HCT116 (cell line): ENCODE data around the gene FTMT.

Experiments used
- CEBPB ChIP-seq: IDR thresholded peaks from 2 replicates; pipeline ENCODE4 v1.6.1; 2012; ENCODE audit warnings: low read depth
- CTCF ChIP-seq, 3 experiments: fragments of 200-600 bp in 1 of 3; sonication (generic) in 1 of 3; IDR thresholded peaks in 2 of 3; conservative IDR thresholded peaks in 1 of 3; 2 replicates each; pipeline ENCODE4 v1.5.1; 2012 to 2017; ENCODE audit warnings: low read depth in 2 of 3, low read length in 2 of 3, antibody characterized with exemption in 1 of 3, borderline replicate concordance in 1 of 3, control low read depth in 1 of 3, mild to moderate bottlenecking in 1 of 3, mixed read lengths in 1 of 3, mixed run types in 1 of 3, moderate library complexity in 1 of 3; ENCODE audit not compliant: insufficient read depth in 1 of 3
- EZH2phosphoT487 ChIP-seq: fragments of 200-600 bp; IDR thresholded peaks from 2 replicates; pipeline ENCODE4 v1.6.1; 2018; ENCODE audit warnings: antibody characterized with exemption, borderline replicate concordance
- POLR2AphosphoS5 ChIP-seq: IDR thresholded peaks from 2 replicates; pipeline ENCODE4 v1.6.1; 2011; ENCODE audit warnings: mild to moderate bottlenecking, low read depth, low read length, moderate library complexity
- SRF ChIP-seq: IDR thresholded peaks from 2 replicates; pipeline ENCODE4 v1.6.1; 2012; ENCODE audit warnings: low read depth

GRCh38 chr5:121897341-121897740 is 45.7 kb downstream of the FTMT start:
- TF ChIP-seq EZH2phosphoT487 (no peak), POLR2AphosphoS5 (no peak), CEBPB (no peak), CTCF (IDR thresholded peaks at IDR 0.05 in 2 of 3, conservative IDR thresholded peaks at IDR 0.05 in 1 of 3; ENCODE audit: borderline replicate concordance in 1 of 3, insufficient read depth in 1 of 3, low read depth in 2 of 3, low read length in 2 of 3) (no peak), SRF (no peak)
